K562 (cell line): ENCODE results near the gene RANBP3. TPM values are rescaled to one million over a fixed set of nuclear protein-coding genes. Genes with fewer than 3 reads are reported as not detected.
A peak's percentile ranks its signal among the peaks of the same experiment; 100 is the strongest.

Experiments used
- ARNT ChIP-seq, 2 experiments: fragments of 450-650 bp; IDR thresholded peaks; 2 replicates each; pipeline ENCODE4 v1.6.1; 2016; ENCODE audit warnings: mild to moderate bottlenecking in 1 of 2
- CEBPB ChIP-seq: fragments of 450-650 bp; IDR thresholded peaks from 2 replicates; pipeline ENCODE4 v1.6.1; 2016; ENCODE audit warnings: missing genetic modification characterization, missing compliant biosample characterization
- CREB1 ChIP-seq, 2 experiments: sonication (generic) in 1 of 2; formaldehyde crosslinking in 1 of 2; IDR thresholded peaks; 2 replicates each; pipeline versions ENCODE4 v1.6.1 to v1.8.0; 2012 to 2022; ENCODE audit warnings: inconsistent platforms in 1 of 2, mild to moderate bottlenecking in 1 of 2, missing genetic modification reagents in 1 of 2, moderate library complexity in 1 of 2
- CUX1 ChIP-seq: fragments of 200-800 bp; sonication (Bioruptor generic); IDR thresholded peaks from 2 replicates; pipeline ENCODE4 v1.6.1; 2016; ENCODE audit warnings: missing genetic modification characterization, missing compliant biosample characterization
- HMG20A ChIP-seq: fragments of 450-650 bp; formaldehyde crosslinking; conservative IDR thresholded peaks from 2 replicates; pipeline ENCODE4 v1.4.0; 2020; ENCODE audit warnings: mild to moderate bottlenecking, mixed read lengths
- KAT7 ChIP-seq: sonication (generic); formaldehyde crosslinking; IDR thresholded peaks from 2 replicates; pipeline ENCODE4 v1.8.0; 2022; ENCODE audit warnings: missing genetic modification reagents, mild to moderate bottlenecking, borderline replicate concordance
- KLF6 ChIP-seq: fragments of 250-450 bp; sonication (Bioruptor Pico); IDR thresholded peaks from 2 replicates; pipeline ENCODE4 v1.4.0; 2020; ENCODE audit warnings: mild to moderate bottlenecking, moderate library complexity, borderline replicate concordance
- MTA3 ChIP-seq: fragments of 450-650 bp; formaldehyde crosslinking; IDR thresholded peaks from 2 replicates; pipeline ENCODE4 v1.6.1; 2017; ENCODE audit warnings: mild to moderate bottlenecking, borderline replicate concordance
- NCOA6 ChIP-seq: fragments of 450-650 bp; IDR thresholded peaks from 2 replicates; pipeline ENCODE4 v1.6.1; 2017; ENCODE audit warnings: mild to moderate bottlenecking
- NFIX ChIP-seq: fragments of 250-450 bp; sonication (Bioruptor Pico); IDR thresholded peaks from 2 replicates; pipeline ENCODE4 v1.4.0; 2020; ENCODE audit warnings: low read depth, mild to moderate bottlenecking, moderate library complexity
- PHF21A ChIP-seq: fragments of 450-650 bp; IDR thresholded peaks from 2 replicates; pipeline ENCODE4 v1.6.1; 2017; ENCODE audit warnings: low read depth, borderline replicate concordance
- RBM39 ChIP-seq: fragments of 200-400 bp; formaldehyde crosslinking; optimal IDR thresholded peaks from 2 replicates; pipeline ENCODE3; 2018; ENCODE audit warnings: low read depth, low read length
- SAFB2 ChIP-seq: fragments of 200-400 bp; formaldehyde crosslinking; IDR thresholded peaks from 2 replicates; pipeline ENCODE4 v1.6.1; 2018; ENCODE audit warnings: borderline replicate concordance, low read length, low read depth, moderate library complexity; ENCODE audit not compliant: severe bottlenecking
- SMAD1 ChIP-seq: fragments of 150-350 bp; IDR thresholded peaks from 2 replicates; pipeline ENCODE4 v1.6.1; 2014; ENCODE audit warnings: low read length, low read depth; ENCODE audit not compliant: partially characterized antibody
- SMARCA4 ChIP-seq: fragments of 450-650 bp; IDR thresholded peaks from 2 replicates; pipeline ENCODE4 v1.6.1; 2016
- SMARCE1 ChIP-seq: fragments of 450-650 bp; IDR thresholded peaks from 2 replicates; pipeline ENCODE4 v1.7.1; 2016; ENCODE audit warnings: mild to moderate bottlenecking
- ZC3H4 ChIP-seq: sonication (generic); formaldehyde crosslinking; IDR thresholded peaks from 2 replicates; pipeline ENCODE4 v1.9.0; 2021; ENCODE audit warnings: missing genetic modification reagents, borderline replicate concordance
- ZNF133 ChIP-seq: fragments of 250-450 bp; sonication (Bioruptor Pico); IDR thresholded peaks from 2 replicates; pipeline ENCODE4 v1.4.0; 2020; ENCODE audit warnings: mild to moderate bottlenecking
- ZNF316 ChIP-seq: fragments of 450-650 bp; IDR thresholded peaks from 2 replicates; pipeline ENCODE4 v1.6.1; 2016
- ZNF408 ChIP-seq: fragments of 250-450 bp; sonication (Bioruptor Pico); IDR thresholded peaks from 2 replicates; pipeline ENCODE4 v1.4.0; 2020; ENCODE audit warnings: low read depth, mild to moderate bottlenecking, moderate library complexity
- ZNF436 ChIP-seq: fragments of 250-450, 450-650 bp; sonication (Bioruptor Pico); formaldehyde crosslinking; IDR thresholded peaks from 2 replicates; pipeline ENCODE4 v1.7.0; 2020; ENCODE audit warnings: mild to moderate bottlenecking
- ZNF511 ChIP-seq: sonication (generic); formaldehyde crosslinking; IDR thresholded peaks from 2 replicates; pipeline ENCODE4 v1.8.0; 2022; ENCODE audit warnings: mild to moderate bottlenecking, missing genetic modification reagents
- polyA plus RNA-seq, 8 experiments: library from polyadenylated mRNA; depleted of rRNA in 4 of 8; stranded (reverse) in 5 of 8; unstranded in 3 of 8; fragments of >200 nt; fragmentation: Nextera tagmentation in 2 of 8; fragmentation: Illumina TruSeq in 1 of 8; extraction: Ambion mirVana in 2 of 8; extraction: Trizol in 1 of 8; gene quantifications; 2 replicates each; pipeline versions ENCODE4 v1.2.1 to v1.2.3, GENCODE V29; 2011 to 2014; ENCODE audit warnings: inconsistent platforms in 1 of 8, missing spikeins in 1 of 8
- total RNA-seq, 7 experiments: library from RNA; depleted of rRNA in 6 of 7; stranded (reverse); fragments of >200 nt in 6 of 7; fragmentation: Illumina TruSeq in 2 of 7; extraction: Trizol in 2 of 7; gene quantifications; 2 replicates each; pipeline versions ENCODE4 v1.2.1 to v1.2.3, GENCODE V29; 2011 to 2021; ENCODE audit warnings: low replicate concordance in 1 of 7

RANBP3 gene
- total and polyA plus RNA-seq, 9 of the 15 experiments (the other 6 are each of a cell fraction or from before 2014, with no cell fraction given) = 0.90 to 95.1 (median 63.2) TPM

- TF ChIP-seq CUX1 (CRISPR knock-in tag) (no peak), KLF6 (CRISPR knock-in tag) (no peak), CEBPB (tag) (no peak), ZNF436 (CRISPR knock-in tag) (no peak), SMARCE1 (peak; percentile 51; the same call in 1 of the 2 replicates), NCOA6 (no peak), SMARCA4 (peak; percentile 71; the same call in 1 of the 2 replicates), SMAD1 (no peak), SAFB2 (no peak), HMG20A (CRISPR knock-in tag) (no peak), RBM39 (no peak), CREB1 (IDR thresholded peaks at IDR 0.05) (no peak), CREB1 (CRISPR knock-in tag; IDR thresholded peaks at IDR 0.05) (peak; percentile 40; the same call in 1 of the 2 replicates), ZNF133 (no peak), ZNF408 (CRISPR knock-in tag) (no peak), ZC3H4 (CRISPR knock-in tag) (no peak), MTA3 (0 out of 2 replicates have a peak, but pooled peaks have one; percentile 38), KAT7 (CRISPR knock-in tag) (no peak), ZNF316 (no peak), NFIX (CRISPR knock-in tag) (no peak), ARNT (IDR thresholded peaks at IDR 0.05) (no peak), PHF21A (no peak), ZNF511 (no peak)
Measured at GRCh38 chr19:5893907-5894703, 83.8 kb downstream of the RANBP3 start (continued).
